ENCODE results near the gene NEU2.
"Not testable (repeated sequence)": the region's sequence is repeated elsewhere in the genome, so short reads cannot be mapped to it uniquely, and the experiment has no call there.

The NEU2 gene

DNA sequence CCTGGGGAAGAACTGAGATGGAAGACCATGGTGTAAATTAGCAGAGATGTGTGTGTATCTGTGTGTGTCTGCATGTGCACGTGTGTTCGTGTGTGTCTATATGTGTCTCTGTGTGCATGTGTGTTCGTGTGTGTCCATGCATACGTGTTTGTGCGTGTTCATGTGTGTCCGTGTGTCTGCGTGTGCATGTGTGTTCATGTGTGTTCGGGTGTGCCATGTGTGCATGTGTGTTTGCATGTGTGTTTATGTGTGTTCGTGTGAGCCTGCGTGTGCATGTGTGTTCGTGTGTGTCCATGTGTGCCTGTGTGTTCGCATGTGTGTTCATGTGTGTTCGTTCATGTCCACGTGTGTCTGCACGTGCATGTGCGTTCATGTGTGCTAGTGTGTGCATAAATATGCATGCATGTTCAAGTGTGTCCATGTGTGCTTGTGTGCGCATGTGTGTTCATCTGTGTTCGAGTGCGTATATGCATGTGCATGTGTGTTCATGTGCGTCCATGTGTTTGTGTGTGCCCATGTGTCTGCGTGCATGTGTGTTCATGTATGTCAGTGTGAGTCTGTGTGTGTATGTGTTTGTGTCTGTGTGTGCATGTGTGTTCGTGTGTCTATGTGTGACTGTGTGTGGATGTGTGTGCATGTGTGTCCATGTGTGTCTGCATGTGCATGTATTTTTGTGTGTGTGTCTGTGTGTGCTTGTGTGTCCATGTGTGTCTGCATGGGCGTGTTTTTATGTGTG lies 3.1 kb downstream of the NEU2 start:
- no peak for FAIRE-seq

- FAIRE-seq, result no peak
Measured at GRCh38 chr2:233036162-233036838, 3.8 kb downstream of the NEU2 start.

DNA sequence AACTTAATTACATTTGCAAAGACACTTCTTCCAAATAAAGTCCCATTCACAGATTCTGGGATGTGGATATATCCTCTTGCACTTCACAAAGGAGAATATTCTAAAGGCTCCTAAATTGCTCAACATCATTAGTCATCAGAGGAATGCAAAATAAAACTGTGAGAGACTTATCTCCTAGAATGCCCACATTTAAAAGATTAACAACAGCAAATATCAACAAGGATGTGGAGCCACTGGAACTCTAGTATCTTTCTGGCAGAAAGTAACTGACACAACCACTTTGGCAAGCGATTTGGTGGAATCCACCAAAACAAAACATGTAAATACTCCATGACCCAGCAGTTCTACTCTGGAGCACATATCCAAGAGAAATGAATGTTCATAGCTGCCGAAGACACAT lies 4.6 kb downstream of the NEU2 start:
- no peak for FAIRE-seq

DNA sequence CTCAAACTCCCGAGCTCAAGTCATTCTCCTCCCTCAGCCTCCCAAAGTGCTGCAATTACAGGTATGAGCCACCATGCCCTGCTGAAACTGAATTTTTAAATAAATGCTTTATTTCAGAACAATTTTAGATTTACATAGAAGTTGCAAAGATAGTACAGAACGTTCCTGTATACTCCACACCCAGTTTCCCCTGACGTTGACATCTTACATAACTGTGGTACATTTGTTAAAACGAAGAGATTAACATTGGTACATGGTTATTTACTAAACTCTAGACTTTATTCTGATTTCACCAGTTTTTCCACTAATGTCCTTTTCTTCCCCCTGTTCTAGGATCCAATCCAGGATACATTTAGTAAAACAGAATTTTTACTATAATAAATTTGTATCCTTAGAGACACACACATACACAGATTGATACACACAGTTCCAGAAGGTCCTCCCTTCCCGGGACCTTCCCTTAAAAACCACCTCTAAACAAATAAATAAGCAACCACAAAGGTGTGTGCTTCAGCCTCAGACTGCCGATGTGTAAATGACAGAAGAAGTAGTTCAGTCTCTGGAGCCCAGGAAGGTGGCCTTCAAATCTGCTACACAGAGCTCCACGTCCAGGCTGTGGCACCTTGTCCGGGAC lies 6.9 kb downstream of the NEU2 start:
- FAIRE-seq, result no peak

GRCh38 chr2:233039846-233040530 lies 7.5 kb downstream of the NEU2 start:
- no peak for FAIRE-seq

GRCh38 chr2:233040571-233040970 lies 8.1 kb downstream of the NEU2 start:
- FAIRE-seq, result no peak

DNA sequence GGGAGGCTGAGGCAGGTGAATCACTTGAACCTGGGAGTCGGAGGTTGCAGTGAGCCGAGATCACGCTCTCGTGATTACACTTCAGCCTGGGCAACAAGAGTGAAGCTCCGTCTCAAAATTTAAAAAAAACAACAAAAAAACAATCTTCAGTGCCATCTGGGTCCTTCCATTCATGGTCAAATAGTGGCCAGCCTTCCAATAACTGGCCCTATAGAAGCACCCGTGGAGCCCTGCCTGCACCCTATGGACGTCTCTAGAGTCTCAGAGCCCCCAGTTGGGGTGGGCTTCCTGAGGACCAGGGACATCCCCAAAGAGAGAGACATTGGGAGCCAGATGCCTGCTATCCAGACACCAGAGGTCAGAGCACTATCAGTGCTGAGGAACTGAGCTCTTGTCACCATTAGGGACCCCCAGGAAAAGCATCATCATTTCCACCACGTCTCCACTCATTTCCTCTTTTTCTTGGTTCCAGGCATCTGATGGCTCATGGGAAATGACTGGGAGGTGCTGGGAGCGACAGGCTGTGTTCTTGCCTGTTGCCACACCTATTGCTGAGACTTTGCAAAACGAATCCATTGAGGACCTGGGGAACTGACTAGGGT lies 9.4 kb downstream of the NEU2 start:
- FAIRE-seq, result no peak

DNA sequence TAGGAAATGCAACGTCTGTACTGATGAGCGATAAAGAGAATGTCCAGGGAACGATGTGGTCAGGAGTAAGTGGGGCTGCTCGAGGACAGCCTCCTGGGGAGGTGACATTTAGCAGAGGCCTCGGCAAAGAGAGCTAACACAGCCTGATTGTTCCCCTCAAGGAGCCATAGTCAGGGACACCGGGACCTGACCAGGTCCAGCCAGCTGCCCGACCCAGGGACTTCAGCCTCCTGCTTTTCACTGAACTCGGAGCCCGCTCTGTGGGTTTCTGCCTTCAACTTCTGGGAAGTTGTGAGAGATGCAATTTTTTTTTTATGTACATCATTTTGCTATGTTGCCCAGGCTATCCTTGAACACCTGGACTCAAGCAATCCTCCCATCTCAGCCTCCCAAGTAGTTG lies 10.1 kb downstream of the NEU2 start:
- no peak for FAIRE-seq

DNA sequence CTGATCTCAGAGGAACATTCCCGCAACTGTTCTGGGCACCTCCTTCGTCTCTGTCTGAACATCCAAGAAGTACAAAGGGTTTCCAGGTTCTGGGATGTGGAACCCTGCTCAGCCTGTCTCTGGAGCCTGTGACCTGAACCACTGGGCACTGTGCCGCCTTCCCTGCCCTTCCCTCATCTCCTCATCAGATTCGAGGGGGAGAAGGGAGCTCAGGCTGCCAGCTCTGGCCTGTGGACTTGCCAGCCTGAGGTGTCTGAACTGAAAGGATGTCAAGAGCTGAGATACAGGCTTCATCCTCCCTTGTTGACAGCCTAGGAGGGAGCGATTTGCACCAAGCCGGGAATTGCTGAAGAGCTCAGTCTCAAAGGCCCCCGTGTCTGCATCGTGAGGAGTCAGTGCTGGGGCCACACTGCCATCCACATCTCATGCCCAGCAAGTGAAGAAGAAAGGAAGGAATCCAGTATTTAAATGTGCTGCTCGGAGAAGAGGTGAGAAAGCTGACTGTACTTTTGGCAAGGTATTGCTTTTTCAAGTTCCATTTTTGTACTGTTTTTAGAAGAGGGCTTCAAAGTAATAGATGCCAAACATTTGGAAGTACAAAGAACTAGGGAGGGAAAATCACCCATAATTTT lies 12.6 kb downstream of the NEU2 start:
- no peak for FAIRE-seq

GRCh38 chr2:233047206-233047605 lies 14.7 kb downstream of the NEU2 start:
- no peak for FAIRE-seq

DNA sequence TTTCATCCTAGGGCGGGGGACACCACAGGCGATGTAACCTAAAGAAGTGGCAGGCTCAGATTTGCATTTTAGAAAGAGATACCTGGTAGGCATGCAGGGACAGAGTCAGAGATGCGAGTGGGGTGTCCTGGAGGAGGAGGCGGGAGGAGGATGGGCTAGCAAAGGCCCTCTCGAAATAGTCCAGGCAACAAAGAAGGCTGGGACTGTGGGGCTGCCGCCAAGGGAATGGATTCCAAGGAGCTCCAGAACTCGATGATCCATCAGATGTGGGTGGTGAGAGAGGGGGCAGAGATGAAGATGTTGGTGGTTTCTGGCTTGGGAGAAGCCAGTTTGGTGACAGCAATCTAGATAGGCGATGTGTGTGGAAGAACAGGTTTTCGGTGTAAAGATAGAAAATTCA lies 15.2 kb downstream of the NEU2 start:
- no peak for FAIRE-seq

DNA sequence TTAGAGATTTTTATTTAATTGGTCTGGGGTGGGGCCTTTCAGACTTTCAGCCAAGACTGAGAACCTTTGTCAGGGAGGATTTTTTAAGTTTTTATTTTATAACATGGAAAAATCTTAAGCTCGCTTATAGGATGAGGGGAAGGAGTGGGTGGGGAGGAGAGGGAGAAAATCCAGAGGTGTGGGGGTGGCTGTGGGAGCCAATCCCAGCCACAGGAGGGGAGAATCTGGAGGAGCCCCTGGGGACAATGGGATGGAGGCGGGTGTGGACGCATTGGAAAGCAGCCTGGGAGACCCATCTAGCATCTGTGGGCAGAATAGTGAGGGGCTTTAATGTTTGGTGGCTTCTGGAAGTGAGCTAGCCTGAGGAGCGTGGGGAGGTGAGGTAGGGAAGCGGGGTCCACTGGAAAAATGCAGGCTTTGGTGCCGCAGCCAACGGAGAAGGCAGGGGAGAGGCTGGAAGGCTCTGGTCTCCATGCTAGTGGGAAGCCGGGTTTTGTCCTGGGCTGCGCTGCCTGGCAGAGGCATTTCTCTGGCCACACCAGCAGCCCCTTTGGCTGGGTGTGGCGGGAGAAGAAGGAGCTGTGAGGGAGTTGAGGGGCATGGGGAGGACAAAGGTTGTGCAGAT lies 16.2 kb downstream of the NEU2 start:
- no peak for FAIRE-seq

- FAIRE-seq, result no peak
Measured at GRCh38 chr2:233049194-233049761, 16.8 kb downstream of the NEU2 start.

GRCh38 chr2:233051241-233052149 lies 19.0 kb downstream of the NEU2 start:
- FAIRE-seq, result no peak

DNA sequence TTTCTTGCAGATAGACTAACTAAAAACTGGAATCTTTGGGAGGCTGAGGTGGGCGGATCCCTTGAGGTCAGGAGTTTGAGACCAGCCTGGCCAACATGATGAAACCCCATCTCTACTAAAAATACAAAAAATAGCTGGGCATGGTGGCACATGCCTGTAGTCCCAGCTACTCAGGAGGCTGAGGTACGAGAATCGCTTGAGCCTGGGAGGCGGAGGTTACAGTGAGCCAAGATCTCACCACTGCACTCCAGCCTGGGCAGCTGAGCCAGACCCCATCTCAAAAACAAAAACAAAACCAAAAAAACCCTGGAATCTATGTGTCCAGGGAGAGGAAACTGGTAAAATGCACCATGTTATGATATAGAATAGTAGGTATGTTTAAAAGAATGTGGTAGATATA lies 20.0 kb downstream of the NEU2 start:
- FAIRE-seq, result not testable (repeated sequence)

GRCh38 chr2:233053928-233054784 lies 21.7 kb downstream of the NEU2 start:
- no peak for FAIRE-seq

DNA sequence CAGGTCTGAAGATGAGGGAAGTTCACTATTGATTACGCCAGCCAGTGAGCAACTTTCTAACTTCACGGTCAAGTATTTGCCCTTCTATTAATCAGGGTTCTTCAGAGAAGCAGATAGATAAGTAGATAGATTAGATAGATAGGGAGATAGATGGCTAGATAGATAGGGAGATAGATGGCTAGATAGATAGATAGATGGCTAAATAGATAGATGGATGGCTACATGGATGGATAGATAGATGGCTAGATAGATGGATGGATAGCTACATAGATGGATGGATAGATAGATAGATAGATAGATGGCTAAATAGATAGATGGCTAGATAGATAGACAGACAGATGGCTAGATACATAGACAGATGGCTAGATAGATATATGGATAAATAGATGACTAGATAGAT lies 22.9 kb downstream of the NEU2 start:
- no peak for FAIRE-seq

DNA sequence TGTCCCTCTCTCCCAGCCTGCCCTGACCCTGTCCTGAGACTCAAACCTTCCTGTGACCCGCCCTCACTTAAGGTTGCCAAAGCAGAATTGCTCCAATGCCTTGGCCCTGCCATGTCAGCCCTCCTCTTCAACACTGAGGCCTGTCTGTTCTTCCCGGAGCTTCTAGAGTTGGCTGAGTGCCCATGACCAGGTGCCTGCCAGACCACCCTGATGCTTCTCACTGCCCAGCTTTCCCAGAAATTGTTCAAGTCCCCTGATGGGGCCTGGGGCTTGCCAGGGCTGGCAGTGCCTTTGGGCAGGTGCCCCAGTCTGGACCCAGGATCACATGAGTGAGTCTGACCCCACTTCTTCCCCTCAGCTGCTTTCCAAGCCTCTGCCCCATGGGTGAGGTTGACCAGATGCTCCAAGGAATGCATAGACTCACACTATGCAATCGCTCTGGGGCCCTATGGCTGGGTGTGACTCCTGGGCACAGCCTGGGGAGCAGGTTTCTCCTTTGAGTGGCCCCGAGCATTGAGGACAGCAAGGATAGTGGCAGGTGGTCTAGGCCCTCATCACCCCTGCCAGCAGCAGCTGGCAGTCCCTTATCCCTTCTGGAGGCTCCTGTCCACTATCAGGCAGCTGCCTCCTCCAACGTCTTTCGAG lies 24.6 kb downstream of the NEU2 start:
- FAIRE-seq, result no peak
